AG10803 (cell line): Measurements from ENCODE around the gene SLC4A1AP.

Experiments used
- DNase-seq: peaks from one replicate; pipeline ENCODE4 v3.0.0; 2010; ENCODE audit warnings: low read depth
- H3K4me3 ChIP-seq: 2 replicates; pipeline ENCODE4 v1.5.1; 2011; ENCODE audit warnings: mild to moderate bottlenecking, low read length, control low read depth
- CTCF ChIP-seq: conservative IDR thresholded peaks from 2 replicates; pipeline ENCODE4 v1.5.1; 2011; ENCODE audit warnings: mild to moderate bottlenecking, low read length, control low read depth, inconsistent platforms

SLC4A1AP gene

GRCh38 chr2:27723372-27724144, 59.9 kb downstream of the SLC4A1AP start:
- H3K4me3 ChIP-seq: no peak overlapping the region
- DNase-seq: peak; percentile 79
- peak; percentile 89 for TF ChIP-seq CTCF

GRCh38 chr2:27724191-27724590, 60.5 kb downstream of the SLC4A1AP start:
- TF ChIP-seq CTCF: no peak

GRCh38 chr2:27724905-27725701, 61.4 kb downstream of the SLC4A1AP start:
- no peak for TF ChIP-seq CTCF
- H3K4me3 ChIP-seq: no peak overlapping the region
- peak; percentile 54 for DNase-seq

More at GRCh38 chr2:27724191-27724590, 60.5 kb downstream of the SLC4A1AP start:
- H3K4me3 ChIP-seq: no peak overlapping the region
- DNase-seq: no peak

GRCh38 chr2:27727257-27727656, 63.6 kb downstream of the SLC4A1AP start:
- no peak for DNase-seq
- TF ChIP-seq CTCF: no peak
- no peak overlapping the region for H3K4me3 ChIP-seq

- H3K4me3 ChIP-seq: no peak overlapping the region
- DNase-seq: no peak
- TF ChIP-seq CTCF: no peak
Observed at GRCh38 chr2:27728081-27728858, 64.6 kb downstream of the SLC4A1AP start.

GRCh38 chr2:27729198-27729597, 65.5 kb downstream of the SLC4A1AP start:
- TF ChIP-seq CTCF: no peak
- DNase-seq: no peak
- no peak overlapping the region for H3K4me3 ChIP-seq
